NCI-H2029 treated with DMSO at 0.1 percent for 48 hours (cell line): ENCODE measurements around the gene PTPN4.
"Not testable (repeated sequence)": the region's sequence is repeated elsewhere in the genome, so short reads cannot be mapped to it uniquely, and the experiment has no call there.

Experiments used
- DNase-seq: peaks from one replicate; lab custom pipeline; 2025; lab: John Stamatoyannopoulos, UW

Gene PTPN4

GRCh38 chr2:119947535-119947934 lies 187.8 kb downstream of the PTPN4 start:
- no peak for DNase-seq

GRCh38 chr2:119950966-119951365 lies 191.2 kb downstream of the PTPN4 start:
- DNase-seq = no peak

GRCh38 chr2:119958670-119959268 lies 199.0 kb downstream of the PTPN4 start:
- no peak for DNase-seq

- no peak for DNase-seq
Measured at GRCh38 chr2:119960821-119961220, 201.1 kb downstream of the PTPN4 start.

GRCh38 chr2:119981896-119982295 lies 222.2 kb downstream of the PTPN4 start:
- DNase-seq = no peak

GRCh38 chr2:119982506-119982905 lies 222.8 kb downstream of the PTPN4 start:
- no peak for DNase-seq

- no peak for DNase-seq
Measured at GRCh38 chr2:119983108-119983507, 223.4 kb downstream of the PTPN4 start.

GRCh38 chr2:119996148-119996547 lies 236.4 kb downstream of the PTPN4 start:
- DNase-seq = no peak

- not testable (repeated sequence) for DNase-seq
Measured at GRCh38 chr2:119996896-119997891, 237.5 kb downstream of the PTPN4 start.

GRCh38 chr2:120001471-120001870 lies 241.7 kb downstream of the PTPN4 start:
- DNase-seq = no peak

- no peak for DNase-seq
Measured at GRCh38 chr2:120004254-120004653, 244.5 kb downstream of the PTPN4 start.

GRCh38 chr2:120005834-120006521 lies 246.3 kb downstream of the PTPN4 start:
- DNase-seq = no peak

- no peak for DNase-seq
Measured at GRCh38 chr2:120007851-120008250, 248.1 kb downstream of the PTPN4 start.

GRCh38 chr2:120012363-120012762 lies 252.6 kb downstream of the PTPN4 start:
- DNase-seq = peak; percentile 84

- DNase-seq = peak; percentile 84
Measured at GRCh38 chr2:120012771-120013596, 253.3 kb downstream of the PTPN4 start, which contains the start of gene EPB41L5. TSS of gene EPB41L5 (plus strand) at chr2:120013077. CDS start at chr2:120019085, 6,008 bp downstream.

GRCh38 chr2:120013597-120014223 lies 254.0 kb downstream of the PTPN4 start:
- DNase-seq = no peak

- DNase-seq = no peak
Measured at GRCh38 chr2:120014226-120014980, 254.7 kb downstream of the PTPN4 start.

GRCh38 chr2:120016800-120017199 lies 257.1 kb downstream of the PTPN4 start:
- no peak for DNase-seq

GRCh38 chr2:120017201-120017600 lies 257.5 kb downstream of the PTPN4 start:
- no peak for DNase-seq

GRCh38 chr2:120018549-120018948 lies 258.8 kb downstream of the PTPN4 start:
- no peak for DNase-seq
